OCI-LY1 (cell line): ENCODE data around the gene TNFSF15.

Experiments used
- EZH2 ChIP-seq: fragments of 200-600 bp; sonication (generic), shearing (Covaris generic); IDR thresholded peaks from 2 replicates; pipeline ENCODE4 v1.8.0; 2017; ENCODE audit warnings: borderline replicate concordance, mixed run types, mild to moderate bottlenecking, antibody characterized with exemption, low read length, moderate library complexity, mixed read lengths
- TF ChIP-seq, protein P1 (sequence below): fragments of 200-600 bp; sonication (generic), shearing (Covaris generic); IDR thresholded peaks from 2 replicates; pipeline ENCODE4 v1.5.1; 2017; ENCODE audit warnings: mild to moderate bottlenecking, antibody characterized with exemption, low read length, moderate library complexity, mixed read lengths

DNA sequence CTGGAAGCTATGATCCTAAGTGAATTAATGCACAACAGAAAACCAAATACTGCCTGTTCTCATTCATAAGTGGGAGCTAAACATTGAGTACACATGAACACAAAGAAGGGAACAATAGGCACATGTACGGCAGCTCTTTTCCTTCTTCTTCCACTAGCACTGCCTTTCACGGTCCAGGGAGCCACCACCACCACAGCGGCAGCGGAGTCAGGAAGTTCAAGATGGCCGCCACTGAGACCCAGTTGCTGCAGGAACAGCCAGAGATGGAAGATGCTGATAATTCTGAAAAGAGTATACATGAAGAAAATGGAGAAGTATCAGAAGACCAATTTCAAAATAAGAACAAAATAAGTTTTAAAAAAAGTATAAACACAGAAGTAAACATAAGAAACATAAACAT, 39.5 kb upstream of the TNFSF15 start:
- TF ChIP-seq EZH2 = no peak
- TF ChIP-seq, protein P1, sequence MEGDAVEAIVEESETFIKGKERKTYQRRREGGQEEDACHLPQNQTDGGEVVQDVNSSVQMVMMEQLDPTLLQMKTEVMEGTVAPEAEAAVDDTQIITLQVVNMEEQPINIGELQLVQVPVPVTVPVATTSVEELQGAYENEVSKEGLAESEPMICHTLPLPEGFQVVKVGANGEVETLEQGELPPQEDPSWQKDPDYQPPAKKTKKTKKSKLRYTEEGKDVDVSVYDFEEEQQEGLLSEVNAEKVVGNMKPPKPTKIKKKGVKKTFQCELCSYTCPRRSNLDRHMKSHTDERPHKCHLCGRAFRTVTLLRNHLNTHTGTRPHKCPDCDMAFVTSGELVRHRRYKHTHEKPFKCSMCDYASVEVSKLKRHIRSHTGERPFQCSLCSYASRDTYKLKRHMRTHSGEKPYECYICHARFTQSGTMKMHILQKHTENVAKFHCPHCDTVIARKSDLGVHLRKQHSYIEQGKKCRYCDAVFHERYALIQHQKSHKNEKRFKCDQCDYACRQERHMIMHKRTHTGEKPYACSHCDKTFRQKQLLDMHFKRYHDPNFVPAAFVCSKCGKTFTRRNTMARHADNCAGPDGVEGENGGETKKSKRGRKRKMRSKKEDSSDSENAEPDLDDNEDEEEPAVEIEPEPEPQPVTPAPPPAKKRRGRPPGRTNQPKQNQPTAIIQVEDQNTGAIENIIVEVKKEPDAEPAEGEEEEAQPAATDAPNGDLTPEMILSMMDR = no peak
